Body of pancreas (tissue), 4 donors: ENCODE results near the gene NPHP4. TPM values are rescaled to one million over a fixed set of nuclear protein-coding genes. Genes with fewer than 3 reads are reported as not detected.

Source experiments
- ATAC-seq: fragments of 150-250 bp; one replicate; pipeline ENCODE4 v1.9.1; 2016
- DNase-seq, 4 donors: peaks; one replicate each; pipeline ENCODE4 v3.0.0-alpha.2; 2019
- H3K27ac ChIP-seq, 4 donors: fragments of 200-600 bp; sonication (generic); 1 replicate in 3 of 4; 2 replicates in 1 of 4; pipeline versions ENCODE4 v1.5.1 to v1.6.1; 2016 to 2019; ENCODE audit warnings: mild to moderate bottlenecking in 1 of 4, mixed read lengths in 1 of 4, moderate library complexity in 1 of 4
- H3K27me3 ChIP-seq, 2 donors: fragments of 200-600 bp; sonication (generic); one replicate each; pipeline ENCODE4 v1.6.0; 2016; ENCODE audit warnings: mild to moderate bottlenecking in 1 of 2
- H3K36me3 ChIP-seq, 2 donors: fragments of 200-600 bp; sonication (generic); replicated peaks in 1 of 2; 2 replicates each; pipeline ENCODE4 v1.5.1; 2016; ENCODE audit warnings: low read depth in 2 of 2; ENCODE audit not compliant: insufficient read depth in 1 of 2
- H3K4me1 ChIP-seq: fragments of 200-600 bp; sonication (generic); one replicate; pipeline ENCODE4 v1.6.0; 2016
- H3K4me3 ChIP-seq, 2 donors: fragments of 200-600 bp; sonication (generic); 1 replicate in 1 of 2; 2 replicates in 1 of 2; pipeline ENCODE4 v1.5.1; 2016 to 2019
- H3K9me3 ChIP-seq, 3 donors: fragments of 200-600 bp; sonication (generic); 1 replicate in 2 of 3; 2 replicates in 1 of 3; pipeline ENCODE4 v1.5.1; 2016
- CTCF ChIP-seq, 7 experiments: fragments of 450-650 bp in 4 of 7; fragments of 200-600 bp in 3 of 7; sonication (generic) in 3 of 7; IDR thresholded peaks; one replicate each; pipeline ENCODE4 v1.5.1; 2016 to 2019; ENCODE audit warnings: antibody characterized with exemption in 7 of 7
- POLR2A ChIP-seq, 3 donors: fragments of 450-650 bp; IDR thresholded peaks; one replicate each; pipeline ENCODE4 v1.6.1; 2016; ENCODE audit warnings: antibody characterized with exemption in 3 of 3, mild to moderate bottlenecking in 2 of 3
- WGBS, 2 donors: methylation state at CpG; one replicate each; pipeline ENCODE4 v1.1.5; 2017; 5-methylcytosine and 5-hydroxymethylcytosine counted together
- intact Hi-C: fragments of 100-400 bp; cut with DNase I; formaldehyde crosslinking; loops from one replicate; pipeline ENCODE4 v1.15.1; 2023
- total RNA-seq, 2 donors: library from RNA; depleted of rRNA; stranded (reverse); fragments of >200 nt; gene quantifications; one replicate each; pipeline ENCODE4 v1.1.0, GENCODE V29; 2016

Gene NPHP4
- total RNA-seq, 2 donors from 2014 or later = 10.4 to 48.5 TPM

- Histone ChIP-seq H3K4me3 (no peak overlapping the region), H3K4me1 (peaks cover 21% of the 10 kb centered on the region), H3K36me3 (no peaks in the 10 kb centered on the region), H3K27ac (no peak overlapping the region), H3K27me3 (no peaks in the 10 kb centered on the region), H3K9me3 (no peaks in the 10 kb centered on the region)
- intact Hi-C loops = loop anchor here (10.0 kb wide), 1 partner anchor 412 kb away; no protein-coding TSS in a partner anchor
- DNase-seq (no peak), ATAC-seq (no peak)
- 84 to 100% methylated on average over 3 of the region's 3 CpGs for WGBS, 2 donors
- no peak for TF ChIP-seq CTCF (IDR thresholded peaks at IDR 0.05)
- no peak for TF ChIP-seq POLR2A (IDR thresholded peaks at IDR 0.05)
Measured at GRCh38 chr1:5917281-5917590, 75.0 kb downstream of the NPHP4 start.

GRCh38 chr1:5916572-5917280 is 75.5 kb downstream of the NPHP4 start:
- H3K9me3 ChIP-seq = no peaks in the 10 kb centered on the region
- H3K4me1 ChIP-seq = peaks cover 16% of the 10 kb centered on the region
- no peaks in the 10 kb centered on the region for H3K27me3 ChIP-seq
- 92 to 93% methylated on average over 10 of the region's 10 CpGs for WGBS, 2 donors
- TF ChIP-seq CTCF (IDR thresholded peaks at IDR 0.05) (no peak), POLR2A (IDR thresholded peaks at IDR 0.05) (no peak)
- ATAC-seq = no peak
- no peak overlapping the region for H3K4me3 ChIP-seq
- intact Hi-C loops = loop anchor here (10.0 kb wide), 1 partner anchor 412 kb away; no protein-coding TSS in a partner anchor
- no peak for DNase-seq
- no peak overlapping the region for H3K27ac ChIP-seq
- H3K36me3 ChIP-seq = no peaks in the 10 kb centered on the region

- ATAC-seq (peak; percentile 71), DNase-seq (peak in 3 of 4 donors; percentile 33 to 58 (median 51))
- no peaks in the 10 kb centered on the region for H3K9me3 ChIP-seq
- H3K27me3 ChIP-seq = no peaks in the 10 kb centered on the region
- H3K4me1 ChIP-seq = peaks cover 8% of the 10 kb centered on the region
- 26 to 39% methylated on average over 10 to 11 of the region's 11 CpGs for WGBS, 2 donors
- TF ChIP-seq CTCF (IDR thresholded peaks at IDR 0.05) = peak; percentile 32 to 75 (median 68)
- no peak for TF ChIP-seq POLR2A (IDR thresholded peaks at IDR 0.05)
- intact Hi-C loops = loop anchor here (10.0 kb wide), 1 partner anchor 411 kb away; no protein-coding TSS in a partner anchor
- no peaks in the 10 kb centered on the region for H3K36me3 ChIP-seq
- no peak overlapping the region for H3K27ac ChIP-seq
- H3K4me3 ChIP-seq = no peak overlapping the region
Measured at GRCh38 chr1:5915587-5916571, 76.3 kb downstream of the NPHP4 start.

GRCh38 chr1:5914676-5915365 is 77.4 kb downstream of the NPHP4 start:
- 84 to 85% methylated on average over 11 to 14 of the region's 14 CpGs for WGBS, 2 donors
- TF ChIP-seq POLR2A (IDR thresholded peaks at IDR 0.05) (no peak), CTCF (IDR thresholded peaks at IDR 0.05) (no peak)
- intact Hi-C loops = loop anchor here (10.0 kb wide), 1 partner anchor 410 kb away; no protein-coding TSS in a partner anchor
- Histone ChIP-seq H3K36me3 (no peaks in the 10 kb centered on the region), H3K4me3 (no peak overlapping the region), H3K27me3 (no peaks in the 10 kb centered on the region), H3K27ac (no peak overlapping the region), H3K4me1 (peaks cover 6% of the 10 kb centered on the region), H3K9me3 (no peaks in the 10 kb centered on the region)
- ATAC-seq (no peak), DNase-seq (no peak)
